Occipital lobe (tissue), 3 donors: Measurements from ENCODE around the gene ANK2. TPM values are rescaled to one million over a fixed set of nuclear protein-coding genes. Genes with fewer than 3 reads are reported as not detected.

ENCODE experiments used
- DNase-seq: peaks from one replicate; lab custom pipeline; 2025; lab: John Stamatoyannopoulos, UW
- small RNA-seq: library from RNA; depleted of rRNA; stranded (forward); fragments of <200 nt; gene quantifications from one replicate; pipeline ENCODE3, GENCODE V24; 2014
- total RNA-seq: library from RNA; depleted of rRNA; stranded (reverse); fragments of >200 nt; gene quantifications from one replicate; pipeline ENCODE4 v1.2.3, GENCODE V29; 2014

The ANK2 gene
- total RNA-seq, 1 donor from 2014 or later = 648 TPM

DNA sequence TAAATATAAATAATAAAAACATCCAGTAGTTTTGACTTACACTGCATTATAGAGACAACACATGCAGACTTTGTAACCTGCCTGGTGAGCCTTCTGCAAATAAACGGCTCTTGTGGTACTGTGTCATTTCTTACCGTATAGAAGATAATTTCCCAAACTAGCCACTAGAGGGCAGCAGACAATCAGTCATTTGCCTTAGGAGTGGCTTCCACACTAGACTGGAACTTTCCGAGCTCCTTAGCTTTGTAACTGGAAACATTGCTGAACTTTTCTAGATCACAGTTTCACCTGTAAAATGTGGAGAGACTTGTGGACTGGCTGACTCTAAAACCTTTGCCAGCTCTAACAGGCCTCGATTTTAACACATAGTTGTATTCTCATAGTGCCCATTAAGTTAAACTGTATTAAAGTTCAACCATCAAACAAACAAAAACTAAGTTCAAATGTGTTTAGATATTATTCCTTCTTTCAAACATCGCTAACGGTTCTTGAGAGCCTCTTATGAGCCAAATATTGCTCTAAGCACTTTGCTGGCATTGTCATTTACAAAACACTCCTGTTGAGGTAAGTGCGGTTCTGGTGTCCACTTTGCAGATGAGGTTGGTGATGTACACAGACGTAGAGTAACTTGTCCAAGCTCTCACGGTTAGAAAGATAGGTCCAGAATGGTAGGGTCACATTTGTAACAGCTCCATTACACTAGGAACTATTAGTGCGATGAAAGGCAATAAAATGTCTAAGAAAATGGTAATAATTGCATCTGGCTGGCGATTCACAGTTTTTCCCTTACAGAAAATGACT is 345.5 kb downstream of the ANK2 start:
- no peak for DNase-seq

DNA sequence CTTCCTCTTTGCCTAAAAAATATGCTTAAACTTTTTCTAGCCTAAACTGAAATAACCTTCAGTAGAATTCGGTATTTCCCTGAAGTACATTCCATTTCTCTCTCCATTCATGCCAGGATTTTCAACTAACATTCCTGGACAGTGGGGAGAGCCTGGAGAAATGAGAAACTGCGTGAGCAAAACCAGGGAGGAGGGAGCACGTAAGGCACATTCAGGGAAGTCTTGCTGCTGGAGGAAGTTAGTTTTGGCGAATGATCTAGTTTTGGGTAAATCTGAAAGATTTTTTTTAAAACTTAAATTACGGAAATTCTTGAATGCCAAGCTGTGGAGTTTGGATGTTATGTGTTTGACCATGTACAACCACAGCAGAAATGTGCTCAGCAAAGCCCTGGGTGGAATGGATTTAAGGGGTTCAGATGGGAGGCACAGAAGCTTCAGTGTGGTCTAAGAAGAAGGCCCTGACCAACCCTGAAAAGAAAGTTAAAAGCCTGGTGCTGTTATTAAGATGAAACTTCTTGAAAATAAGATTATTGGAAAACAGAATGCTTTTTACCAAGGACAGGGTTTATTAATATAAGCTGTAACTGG is 347.8 kb downstream of the ANK2 start:
- DNase-seq = no peak

DNA sequence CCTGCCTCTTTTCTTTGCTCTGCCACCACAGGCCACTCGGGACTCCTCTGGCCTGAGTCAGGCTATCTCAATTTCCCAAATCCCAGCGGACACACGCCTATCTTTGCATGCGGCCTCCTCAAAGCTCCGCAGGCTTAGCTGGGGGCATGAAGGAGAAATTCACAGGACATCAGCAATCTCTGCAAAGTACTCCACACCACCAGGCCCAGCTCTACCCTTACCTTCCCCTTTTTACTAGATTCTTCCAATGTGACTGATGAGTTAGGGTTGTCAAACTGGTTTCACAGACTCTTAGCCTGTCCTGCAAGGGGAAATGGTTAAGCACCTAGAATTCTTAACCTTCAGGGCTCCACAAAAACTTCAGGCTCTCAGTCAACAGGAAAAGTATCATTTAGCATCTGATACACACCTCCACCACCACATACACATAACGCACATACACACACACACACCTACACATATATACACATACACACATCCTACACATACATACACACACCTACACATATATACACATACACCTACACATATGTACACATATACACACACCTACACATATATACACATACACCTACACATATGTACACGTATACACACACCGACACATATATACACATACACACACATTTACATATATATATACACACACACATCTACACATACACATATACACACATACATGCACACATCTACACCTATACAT is 349.1 kb downstream of the ANK2 start:
- no peak for DNase-seq

DNA sequence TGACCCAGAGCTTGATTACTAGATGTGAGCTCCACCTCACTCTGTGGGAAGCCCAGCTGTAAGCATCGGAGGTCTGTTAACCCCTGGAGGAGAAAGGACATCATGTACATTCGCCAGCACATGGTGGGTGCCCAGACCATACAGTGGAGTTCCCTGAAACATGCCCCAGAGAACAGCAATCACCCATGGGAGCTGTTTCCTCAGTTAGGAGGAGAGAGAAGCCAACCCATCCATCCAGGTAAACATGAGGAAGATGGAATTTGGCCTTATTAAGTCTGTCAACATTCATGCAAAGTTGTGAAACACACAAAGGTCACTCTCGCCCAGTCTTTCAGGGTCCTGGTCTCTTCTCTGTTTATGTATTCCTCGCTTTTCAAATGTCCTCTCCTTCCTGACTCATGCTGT is 354.7 kb downstream of the ANK2 start:
- DNase-seq = no peak

DNA sequence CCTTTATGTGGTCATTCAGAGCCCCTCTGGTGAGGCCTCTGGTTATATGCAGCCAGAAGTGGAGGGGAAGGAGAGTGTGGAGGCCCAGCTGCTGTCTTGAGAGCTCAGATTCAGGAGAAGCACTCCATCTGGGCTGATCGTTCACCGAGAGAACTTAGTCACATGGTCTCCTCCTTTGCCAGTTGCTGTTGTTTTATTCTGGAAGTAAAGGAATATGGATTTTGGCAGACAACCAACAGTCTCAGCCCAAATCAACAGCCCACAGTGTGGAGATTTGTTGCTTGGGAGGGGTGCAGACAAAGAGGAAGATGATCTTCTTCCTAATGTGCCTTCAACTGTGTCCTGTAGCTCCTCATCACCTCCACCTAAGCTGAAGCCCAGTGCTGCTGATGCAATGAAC is 355.4 kb downstream of the ANK2 start:
- no peak for DNase-seq

DNA sequence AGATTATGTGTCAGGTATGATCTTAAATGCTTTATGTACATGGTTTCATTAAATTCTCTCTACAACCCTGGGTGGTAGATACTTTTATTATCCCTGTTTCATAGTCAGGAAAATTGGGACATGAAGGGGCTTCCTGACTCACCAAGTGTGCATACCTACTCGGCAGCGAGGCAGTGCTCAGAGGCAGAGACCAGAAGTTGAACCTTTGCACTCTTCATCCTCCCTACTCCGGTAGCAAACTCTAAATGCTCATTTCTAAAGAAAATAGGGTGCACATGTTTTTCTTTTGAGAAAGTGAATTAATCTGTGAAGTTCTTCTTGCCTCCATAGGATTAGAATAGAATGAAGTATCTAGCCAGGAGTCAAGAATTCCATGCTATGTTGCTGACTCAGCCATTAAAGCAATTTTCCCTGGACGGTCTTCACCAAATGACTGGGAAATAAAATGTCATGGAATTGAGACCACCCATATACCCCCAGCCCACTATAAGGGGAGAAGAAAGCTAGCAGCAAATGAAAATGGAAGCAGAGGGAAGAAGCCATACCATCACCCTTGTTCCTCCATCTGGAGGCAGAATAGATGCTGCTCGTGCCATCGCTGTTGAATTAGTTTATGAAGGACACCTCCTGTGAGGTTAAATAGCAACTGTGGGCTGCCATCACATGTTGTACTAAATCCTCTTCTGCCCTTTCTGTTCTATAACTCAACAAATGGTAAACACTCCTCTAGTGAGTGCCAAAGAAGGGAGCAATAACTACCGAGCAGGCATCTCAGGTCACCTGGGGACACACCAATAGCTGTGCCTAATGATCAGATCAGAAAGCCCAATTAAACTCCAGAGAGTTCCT is 356.6 kb downstream of the ANK2 start:
- DNase-seq = no peak

DNA sequence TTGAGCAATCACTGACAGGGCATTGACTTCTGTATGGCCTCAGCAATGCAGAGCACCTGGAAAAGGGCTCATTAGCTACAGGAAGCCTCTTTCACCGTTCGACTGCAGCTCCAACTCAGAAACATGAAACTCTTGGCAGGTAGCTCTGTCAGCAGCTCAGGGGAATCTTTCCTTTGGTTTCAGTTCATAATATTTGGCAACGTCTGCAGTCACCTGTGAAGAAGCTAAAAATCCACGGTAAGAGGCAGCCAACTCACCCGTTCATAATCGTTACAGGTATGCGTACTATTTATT is 357.2 kb downstream of the ANK2 start:
- no peak for DNase-seq

DNA sequence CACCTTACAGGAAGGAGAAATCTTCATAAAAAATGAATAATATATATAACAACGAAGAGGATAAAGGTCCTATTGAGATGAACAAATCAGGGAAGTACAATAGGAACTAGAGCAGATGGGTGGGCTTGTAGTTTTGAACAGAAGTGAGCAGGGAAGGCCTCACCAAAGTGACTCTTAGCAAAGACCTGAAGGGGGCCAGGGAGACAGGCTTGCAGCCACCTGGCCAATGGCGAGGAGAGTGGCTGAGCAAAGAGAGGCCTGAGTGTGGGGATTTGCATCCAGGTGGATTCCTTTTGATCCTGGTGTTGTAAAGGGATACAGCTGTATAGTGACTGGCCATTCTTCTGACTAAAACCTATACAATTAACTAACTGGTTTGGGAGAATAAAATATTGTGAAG is 358.0 kb downstream of the ANK2 start:
- no peak for DNase-seq

DNA sequence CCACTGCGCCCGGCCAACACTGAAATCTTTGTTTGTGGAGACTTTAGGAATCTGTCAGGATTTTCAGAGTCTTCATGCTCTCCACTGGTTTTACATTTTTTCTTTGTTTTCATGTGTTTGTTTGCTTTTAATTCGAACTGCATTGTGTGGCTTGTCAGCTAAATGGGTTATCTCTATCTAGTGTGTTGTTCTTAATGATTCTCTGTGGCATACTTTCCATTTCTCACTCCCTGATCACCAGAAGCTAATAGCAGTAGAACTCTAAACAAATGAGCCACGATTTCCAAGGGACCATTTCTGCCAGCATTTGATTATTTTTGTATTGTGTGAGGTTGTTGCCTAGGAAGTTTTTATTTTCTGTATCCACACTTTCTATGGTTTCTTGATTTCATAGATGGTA is 359.7 kb downstream of the ANK2 start:
- no peak for DNase-seq

DNA sequence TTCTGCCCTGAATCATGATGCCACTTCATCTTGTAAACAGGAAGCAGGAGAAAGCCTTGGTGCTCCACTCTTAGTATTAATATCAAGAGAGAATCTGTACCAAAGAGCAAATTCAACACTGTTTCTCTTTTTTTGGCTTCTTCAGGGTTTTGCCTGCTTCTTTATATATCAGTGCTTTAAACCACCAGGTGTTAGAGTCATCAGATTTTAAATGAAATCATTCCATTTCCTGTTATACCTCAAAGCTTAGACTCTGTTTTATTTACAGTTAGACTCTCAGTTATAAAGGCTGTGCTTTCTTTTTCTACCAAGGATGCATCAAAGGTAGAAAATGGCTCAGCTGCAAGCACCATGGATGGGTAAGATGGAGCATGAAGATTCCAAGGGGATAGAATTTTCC is 361.2 kb downstream of the ANK2 start:
- DNase-seq = no peak

DNA sequence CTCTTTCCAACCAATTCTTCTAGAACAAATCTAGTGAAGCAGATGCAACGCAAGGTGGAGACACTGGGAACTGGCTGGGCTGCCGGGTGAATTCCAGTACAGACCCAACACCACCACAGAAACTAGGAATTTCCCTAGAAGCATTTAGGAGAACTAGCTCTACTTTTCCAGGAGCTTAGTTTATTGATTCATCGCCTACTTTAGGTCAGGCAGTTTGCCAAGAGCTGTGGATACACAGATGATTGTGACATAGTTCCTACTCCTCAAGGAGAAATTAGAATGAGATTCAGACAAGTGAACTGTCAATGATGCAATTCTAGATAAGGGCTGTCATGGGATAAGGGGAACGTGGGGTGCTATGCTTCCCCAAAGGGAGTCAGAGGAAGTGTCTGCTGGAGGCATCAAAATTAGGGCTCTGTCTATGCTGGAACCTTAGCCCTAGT is 362.1 kb downstream of the ANK2 start:
- DNase-seq = no peak

DNA sequence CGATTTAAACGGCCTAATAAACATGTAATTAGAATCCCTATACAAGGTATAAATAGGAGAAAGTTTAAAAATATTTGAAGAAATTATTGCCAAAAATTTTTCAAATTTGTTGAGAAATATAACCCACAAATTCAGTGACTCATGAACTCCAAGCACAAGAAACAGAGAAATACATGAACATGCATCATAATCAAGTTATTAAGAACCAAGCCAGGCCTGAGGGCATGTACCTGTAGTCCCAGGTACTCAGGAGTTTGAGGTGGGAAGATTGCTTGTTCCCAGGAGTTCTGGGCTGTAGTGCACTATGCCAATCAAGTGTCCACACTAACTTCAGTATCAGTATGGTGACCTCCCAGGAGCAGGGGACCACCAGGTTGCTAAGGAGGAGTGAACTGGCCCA is 370.2 kb downstream of the ANK2 start:
- DNase-seq = no peak

DNA sequence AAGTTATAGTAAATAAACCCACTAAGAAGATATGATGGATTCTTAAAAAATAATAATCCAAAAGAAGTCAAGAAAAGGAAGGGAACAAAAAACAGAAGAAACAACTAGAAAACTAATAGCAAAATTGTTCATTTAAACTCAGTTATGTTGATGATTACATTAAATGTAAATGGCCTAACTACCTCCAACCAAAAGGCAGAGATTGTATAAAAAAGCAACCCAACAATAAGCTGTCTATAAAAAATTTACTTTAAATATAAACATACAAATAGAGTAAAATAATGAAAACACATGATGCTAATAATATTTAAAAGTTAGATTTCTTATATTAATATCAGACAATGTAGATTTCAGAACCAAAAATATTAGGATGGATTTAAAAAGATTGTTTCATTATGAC is 371.5 kb downstream of the ANK2 start:
- DNase-seq = no peak

DNA sequence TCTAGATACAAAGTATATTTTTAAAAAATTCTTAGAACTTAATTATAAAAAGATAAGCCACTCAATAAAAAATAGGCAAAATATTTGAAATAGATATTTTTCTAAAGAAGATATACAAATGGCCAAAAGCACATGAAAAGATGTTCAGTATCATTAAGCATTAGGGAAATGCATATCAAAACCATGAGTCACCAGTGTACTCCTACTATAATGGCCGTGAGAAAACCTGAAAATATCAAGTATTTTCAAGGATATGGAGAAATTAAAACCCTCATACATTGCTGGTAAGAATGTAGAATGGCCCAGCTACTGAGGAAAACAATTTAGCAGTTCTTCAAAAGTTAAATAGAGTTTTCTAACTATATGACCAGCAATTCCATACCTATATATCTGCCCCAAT is 374.2 kb downstream of the ANK2 start:
- no peak for DNase-seq

DNA sequence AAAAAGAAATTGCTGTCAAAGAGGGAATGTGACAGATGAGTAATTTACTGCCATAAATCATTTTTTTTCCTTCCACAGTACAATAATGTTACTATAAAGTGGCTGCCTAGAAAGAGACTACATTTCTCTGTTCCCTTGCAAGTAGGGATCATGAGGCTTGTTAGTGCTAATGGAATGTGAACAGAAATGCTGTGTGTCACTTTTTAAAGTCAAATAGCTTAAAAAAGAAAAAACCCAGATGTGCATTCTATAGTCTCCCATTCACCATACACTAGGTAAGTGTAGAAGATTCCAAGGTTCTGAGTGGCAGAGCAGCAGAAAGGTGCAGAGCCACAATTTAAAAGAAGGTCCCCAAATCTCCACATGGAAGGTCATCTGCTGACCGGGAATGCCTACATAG is 383.7 kb downstream of the ANK2 start:
- no peak for DNase-seq

Small RNA genes within 50 kb of the gene (small RNA-seq; reads per million reads assigned to genes)
- gene MIR8082 = not detected
- not detected for gene RN7SL184P
- not detected for gene RNU1-138P
